Stimulated activated CD4-positive, alpha-beta T cell treated with anti-CD3 and anti-CD28 coated beads, Interleukin-1b, Interleukin-23, amount 100 ng/mL, for 48 hours (primary cell): ENCODE data around the gene KRTAP20-3.

Source experiments
- DNase-seq: peaks from one replicate; pipeline ENCODE4 v3.0.0-alpha.2; 2020

The KRTAP20-3 gene

DNA sequence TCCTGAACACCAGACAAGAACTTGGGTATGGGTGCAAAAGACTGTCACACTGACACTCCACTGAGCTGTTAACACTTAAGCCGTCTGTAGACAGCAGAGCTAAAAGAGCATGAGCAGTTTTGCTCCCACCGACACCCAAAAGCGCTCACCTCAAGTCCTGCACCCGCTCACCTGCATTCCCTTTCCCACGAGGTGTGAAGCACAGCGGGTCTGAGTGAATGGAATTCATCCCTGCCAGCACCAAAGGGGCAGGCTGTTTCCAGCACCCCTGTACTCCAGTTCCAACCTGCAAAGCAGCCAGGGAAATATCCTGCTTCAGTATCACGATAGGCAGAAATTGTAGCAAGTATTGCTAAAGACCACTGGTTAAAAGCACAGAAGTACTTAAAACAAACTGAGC is 47.2 kb downstream of the KRTAP20-3 start:
- no peak for DNase-seq
